HEK293 (cell line): ENCODE results near the gene CDH26.

Experiments
- AEBP2 ChIP-seq: fragments of 450-650 bp; formaldehyde crosslinking; IDR thresholded peaks from 2 replicates; pipeline ENCODE4 v1.5.1; 2016; ENCODE audit warnings: missing biosample characterization, missing genetic modification characterization, borderline replicate concordance
- FEZF1 ChIP-seq: fragments of 450-650 bp; formaldehyde crosslinking; IDR thresholded peaks from 2 replicates; pipeline ENCODE4 v1.5.1; 2016; ENCODE audit warnings: missing biosample characterization, missing genetic modification characterization
- KLF7 ChIP-seq: fragments of 450-650 bp; formaldehyde crosslinking; IDR thresholded peaks from 2 replicates; pipeline ENCODE4 v1.5.1; 2016; ENCODE audit warnings: missing biosample characterization, missing genetic modification characterization, borderline replicate concordance
- PRDM4 ChIP-seq: fragments of 450-650 bp; formaldehyde crosslinking; IDR thresholded peaks from 2 replicates; pipeline ENCODE4 v1.5.1; 2017; ENCODE audit warnings: missing biosample characterization, missing genetic modification characterization
- REST ChIP-seq: fragments of 450-650 bp; formaldehyde crosslinking; IDR thresholded peaks from 2 replicates; pipeline ENCODE4 v1.5.1; 2016; ENCODE audit warnings: missing biosample characterization, missing genetic modification characterization
- SP2 ChIP-seq: fragments of 450-650 bp; formaldehyde crosslinking; IDR thresholded peaks from 2 replicates; pipeline ENCODE4 v1.5.1; 2016; ENCODE audit warnings: missing biosample characterization, missing genetic modification characterization
- ZBTB11 ChIP-seq: fragments of 450-650 bp; formaldehyde crosslinking; conservative IDR thresholded peaks from 2 replicates; pipeline ENCODE4 v1.5.1; 2016; ENCODE audit warnings: low read depth, missing biosample characterization, missing genetic modification characterization
- ZEB2 ChIP-seq: fragments of 450-650 bp; formaldehyde crosslinking; IDR thresholded peaks from 2 replicates; pipeline ENCODE4 v1.5.1; 2016; ENCODE audit warnings: missing biosample characterization, missing genetic modification characterization
- ZNF146 ChIP-seq: fragments of 450-650 bp; formaldehyde crosslinking; IDR thresholded peaks from 2 replicates; pipeline ENCODE4 v1.5.1; 2016; ENCODE audit warnings: missing biosample characterization, missing genetic modification characterization
- ZNF169 ChIP-seq: fragments of 450-650 bp; formaldehyde crosslinking; IDR thresholded peaks from 2 replicates; pipeline ENCODE4 v1.5.1; 2016; ENCODE audit warnings: missing biosample characterization, missing genetic modification characterization
- ZNF18 ChIP-seq: fragments of 450-650 bp; formaldehyde crosslinking; IDR thresholded peaks from 2 replicates; pipeline ENCODE4 v1.5.1; 2016; ENCODE audit warnings: missing biosample characterization, missing genetic modification characterization
- ZNF426 ChIP-seq: fragments of 450-650 bp; formaldehyde crosslinking; IDR thresholded peaks from 2 replicates; pipeline ENCODE4 v1.5.1; 2017; ENCODE audit warnings: missing biosample characterization, missing genetic modification characterization, mild to moderate bottlenecking, inconsistent platforms, moderate library complexity
- ZNF449 ChIP-seq: fragments of 450-650 bp; formaldehyde crosslinking; IDR thresholded peaks from 2 replicates; pipeline ENCODE4 v1.5.1; 2017; ENCODE audit warnings: missing biosample characterization, mild to moderate bottlenecking, missing genetic modification characterization, moderate library complexity
- ZNF473 ChIP-seq: fragments of 450-650 bp; formaldehyde crosslinking; IDR thresholded peaks from 2 replicates; pipeline ENCODE4 v1.5.1; 2017; ENCODE audit warnings: missing biosample characterization, missing genetic modification characterization
- ZNF548 ChIP-seq: fragments of 450-650 bp; formaldehyde crosslinking; IDR thresholded peaks from 2 replicates; pipeline ENCODE4 v1.5.1; 2016; ENCODE audit warnings: missing biosample characterization, missing genetic modification characterization
- ZNF571 ChIP-seq: fragments of 450-650 bp; formaldehyde crosslinking; IDR thresholded peaks from 2 replicates; pipeline ENCODE4 v1.5.0; 2017; ENCODE audit warnings: missing biosample characterization, missing genetic modification characterization
- ZNF664 ChIP-seq: fragments of 450-650 bp; formaldehyde crosslinking; IDR thresholded peaks from 2 replicates; pipeline ENCODE4 v1.5.1; 2016; ENCODE audit warnings: missing biosample characterization, missing genetic modification characterization
- ZNF677 ChIP-seq: fragments of 450-650 bp; IDR thresholded peaks from 2 replicates; pipeline ENCODE4 v1.5.0; 2018; ENCODE audit warnings: missing biosample characterization, mild to moderate bottlenecking, missing genetic modification characterization, moderate library complexity
- ZNF747 ChIP-seq: fragments of 450-650 bp; formaldehyde crosslinking; IDR thresholded peaks from 2 replicates; pipeline ENCODE4 v1.5.1; 2016; ENCODE audit warnings: missing biosample characterization, missing genetic modification characterization
- ZNF768 ChIP-seq: fragments of 450-650 bp; formaldehyde crosslinking; IDR thresholded peaks from 2 replicates; pipeline ENCODE4 v1.5.1; 2018; ENCODE audit warnings: missing biosample characterization, mild to moderate bottlenecking, missing genetic modification characterization
- ZNF776 ChIP-seq: fragments of 450-650 bp; formaldehyde crosslinking; IDR thresholded peaks from 2 replicates; pipeline ENCODE4 v1.5.0; 2017; ENCODE audit warnings: missing biosample characterization, missing genetic modification characterization, borderline replicate concordance
- ZNF791 ChIP-seq: fragments of 450-650 bp; formaldehyde crosslinking; IDR thresholded peaks from 2 replicates; pipeline ENCODE4 v1.5.1; 2016; ENCODE audit warnings: missing biosample characterization, missing genetic modification characterization
- ZXDB ChIP-seq: fragments of 450-650 bp; formaldehyde crosslinking; IDR thresholded peaks from 2 replicates; pipeline ENCODE4 v1.5.1; 2016; ENCODE audit warnings: missing biosample characterization, missing genetic modification characterization

Gene CDH26

GRCh38 chr20:59933849-59934585 is 24.2 kb upstream of the CDH26 start (continued):
- TF ChIP-seq AEBP2 (tag by site-specific recombination) (no peak), FEZF1 (tag by site-specific recombination) (no peak), ZXDB (peak; percentile 92), PRDM4 (tag by site-specific recombination) (no peak), SP2 (tag by site-specific recombination) (peak; percentile 44), ZNF473 (tag by site-specific recombination) (no peak), ZNF791 (no peak), ZNF146 (tag by site-specific recombination) (no peak), ZNF664 (tag by site-specific recombination) (no peak), ZNF18 (tag by site-specific recombination) (no peak), ZEB2 (tag by site-specific recombination) (peak; percentile 53), ZNF776 (tag by site-specific recombination) (no peak), ZNF169 (tag by site-specific recombination) (no peak), ZNF548 (tag by site-specific recombination) (no peak), ZNF449 (tag by site-specific recombination) (no peak), ZNF426 (tag by site-specific recombination) (no peak), KLF7 (tag by site-specific recombination) (no peak), ZNF768 (no peak), ZNF677 (tag by site-specific recombination) (no peak), ZBTB11 (tag by site-specific recombination) (0 out of 2 replicates have a peak, but pooled peaks have one; percentile 37), ZNF571 (tag by site-specific recombination) (no peak), ZNF747 (tag by site-specific recombination) (no peak), REST (tag by site-specific recombination) (peak; percentile 72)
